ENCODE data around the gene LEMD1. TPM values are rescaled to one million over a fixed set of nuclear protein-coding genes. Genes with fewer than 3 reads are reported as not detected.

Gene LEMD1
- total RNA-seq, 1 experiment from 2014 or later: not detected

GRCh38 chr1:205449254-205449749 is 27.4 kb upstream of the LEMD1 start:
- H3K4me1 ChIP-seq (ENCODE audit: control insufficient read depth, insufficient read depth, low read length): peaks cover 13% of the 10 kb centered on the region
- ChIA-PET POLR2A (interaction anchor here (1.7 kb wide), 1 partner anchor 8 kb away, joined by 4 read pairs; no protein-coding TSS in a partner anchor), CTCF (no interaction called here)
- no peak overlapping the region for H3K27ac ChIP-seq (ENCODE audit: low read length)
- DNase-seq (ENCODE audit: low read depth, low spot score): no peak
- no peak overlapping the region for H3K4me3 ChIP-seq (ENCODE audit: low read depth in 2 of 2, low read length in 2 of 2)
- TF ChIP-seq SIN3A (IDR thresholded peaks at IDR 0.05; ENCODE audit: borderline replicate concordance, insufficient read depth, low read depth, low read length): no peak
- no peak for TF ChIP-seq REST (IDR thresholded peaks at IDR 0.05; ENCODE audit: insufficient read depth in 1 of 2, low read depth in 2 of 2, low read length in 1 of 2)
- no peak for TF ChIP-seq CTCF (IDR thresholded peaks at IDR 0.05)
- TF ChIP-seq POLR2AphosphoS5 (IDR thresholded peaks at IDR 0.05; ENCODE audit: low read depth, low read length): no peak
- TF ChIP-seq TCF7L2 (IDR thresholded peaks at IDR 0.05; ENCODE audit: low read depth, low read length): no peak
- intact Hi-C loops (cut with micrococcal nuclease; ENCODE audit: unreplicated experiment): no loop called here
- H3K36me3 ChIP-seq (ENCODE audit: control insufficient read depth, insufficient read depth, low read length): no peaks in the 10 kb centered on the region
- in situ Hi-C loops (cut with HindIII; ENCODE audit: low pct_unique_long_range_greater_than_20kb, low sequenced_read_pairs): no loop called here
- no peaks in the 10 kb centered on the region for H3K27me3 ChIP-seq (ENCODE audit: control insufficient read depth, insufficient read depth, low read length)
- BruUV-seq (replicated peaks): no TSS peak
- H3K9me3 ChIP-seq (ENCODE audit: control insufficient read depth, insufficient read depth, low read depth, low read length): no peaks in the 10 kb centered on the region
- peak; percentile 30; the same call in 1 of the 2 replicates for ATAC-seq

- no peaks in the 10 kb centered on the region for H3K36me3 ChIP-seq (ENCODE audit: control insufficient read depth, insufficient read depth, low read length)
- H3K27ac ChIP-seq (ENCODE audit: low read length): no peak overlapping the region
- intact Hi-C loops (cut with micrococcal nuclease; ENCODE audit: unreplicated experiment): no loop called here
- in situ Hi-C loops (cut with HindIII; ENCODE audit: low pct_unique_long_range_greater_than_20kb, low sequenced_read_pairs): no loop called here
- ChIA-PET CTCF (interaction anchor here (1.1 kb wide), 1 partner anchor 18 kb away, joined by 4 read pairs; no protein-coding TSS in a partner anchor), POLR2A (interaction anchor here (1.7 kb wide), 1 partner anchor 9 kb away, joined by 4 read pairs; no protein-coding TSS in a partner anchor)
- ATAC-seq (no peak), DNase-seq (ENCODE audit: low read depth, low spot score) (no peak)
- no peaks in the 10 kb centered on the region for H3K9me3 ChIP-seq (ENCODE audit: control insufficient read depth, insufficient read depth, low read depth, low read length)
- H3K4me1 ChIP-seq (ENCODE audit: control insufficient read depth, insufficient read depth, low read length): peaks cover 13% of the 10 kb centered on the region
- BruUV-seq (replicated peaks): no TSS peak
- no peak overlapping the region for H3K4me3 ChIP-seq (ENCODE audit: low read depth in 2 of 2, low read length in 2 of 2)
- no peaks in the 10 kb centered on the region for H3K27me3 ChIP-seq (ENCODE audit: control insufficient read depth, insufficient read depth, low read length)
- TF ChIP-seq CTCF (IDR thresholded peaks at IDR 0.05) (no peak), REST (IDR thresholded peaks at IDR 0.05; ENCODE audit: insufficient read depth in 1 of 2, low read depth in 2 of 2, low read length in 1 of 2) (no peak), SIN3A (IDR thresholded peaks at IDR 0.05; ENCODE audit: borderline replicate concordance, insufficient read depth, low read depth, low read length) (no peak), TCF7L2 (IDR thresholded peaks at IDR 0.05; ENCODE audit: low read depth, low read length) (no peak), POLR2AphosphoS5 (IDR thresholded peaks at IDR 0.05; ENCODE audit: low read depth, low read length) (no peak)
These were observed 26.8 kb upstream of the LEMD1 start for GRCh38 chr1:205448540-205449253.
